H9 (cell line): ENCODE data around the gene RUNX2. TPM values are rescaled to one million over a fixed set of nuclear protein-coding genes. Genes with fewer than 3 reads are reported as not detected.

Source experiments
- DNase-seq: peaks from one replicate; pipeline ENCODE4 v3.0.0-alpha.2; 2017
- H2AFZ ChIP-seq: one replicate; pipeline ENCODE4 v1.6.1; 2013; ENCODE audit warnings: mild to moderate bottlenecking, low read length, control low read depth, moderate library complexity
- H2AK5ac ChIP-seq: 2 replicates; pipeline ENCODE4 v1.6.1; 2013; ENCODE audit warnings: low read length, control low read depth, mixed read lengths; ENCODE audit not compliant: insufficient read length
- H2BK120ac ChIP-seq: one replicate; pipeline ENCODE4 v1.6.1; 2013; ENCODE audit warnings: low read depth, mild to moderate bottlenecking, low read length, control low read depth, inconsistent platforms; ENCODE audit not compliant: poor library complexity, severe bottlenecking
- H2BK12ac ChIP-seq: 2 replicates; pipeline ENCODE4 v1.6.1; 2013; ENCODE audit warnings: low read length, control low read depth, mixed read lengths, low read depth; ENCODE audit not compliant: insufficient read length
- H2BK15ac ChIP-seq: 2 replicates; pipeline ENCODE4 v1.6.1; 2013; ENCODE audit warnings: low read depth, low read length, control low read depth
- H2BK20ac ChIP-seq: one replicate; pipeline ENCODE4 v1.6.1; 2013; ENCODE audit warnings: low read depth, mild to moderate bottlenecking, low read length, control low read depth, inconsistent platforms; ENCODE audit not compliant: poor library complexity, severe bottlenecking
- H2BK5ac ChIP-seq: 2 replicates; pipeline ENCODE4 v1.6.1; 2013; ENCODE audit warnings: low read length, control low read depth, mixed read lengths; ENCODE audit not compliant: insufficient read length
- H3K14ac ChIP-seq: 2 replicates; pipeline ENCODE4 v1.6.1; 2013; ENCODE audit warnings: low read length, control low read depth; ENCODE audit not compliant: insufficient read depth
- H3K18ac ChIP-seq: 2 replicates; pipeline ENCODE4 v1.6.1; 2013; ENCODE audit warnings: low read depth, mild to moderate bottlenecking, mixed read lengths, low read length, control low read depth; ENCODE audit not compliant: insufficient read length
- H3K23ac ChIP-seq: 2 replicates; pipeline ENCODE4 v1.6.1; 2013; ENCODE audit warnings: low read length, control low read depth, mixed read lengths, low read depth; ENCODE audit not compliant: insufficient read length
- H3K23me2 ChIP-seq: 2 replicates; pipeline ENCODE4 v1.6.1; 2013; ENCODE audit warnings: low read depth, mild to moderate bottlenecking, mixed read lengths, low read length, control low read depth; ENCODE audit not compliant: insufficient read length, poor library complexity, severe bottlenecking
- H3K27ac ChIP-seq: 2 replicates; pipeline ENCODE4 v1.5.1; 2013; ENCODE audit warnings: low read length, control low read depth, mixed read lengths, low read depth; ENCODE audit not compliant: insufficient read length
- H3K27me3 ChIP-seq: 2 replicates; pipeline ENCODE4 v1.6.1; 2013; ENCODE audit warnings: low read length, control low read depth, inconsistent platforms; ENCODE audit not compliant: insufficient read depth
- H3K4ac ChIP-seq: 2 replicates; pipeline ENCODE4 v1.6.1; 2013; ENCODE audit warnings: low read depth, mild to moderate bottlenecking, control low read depth, inconsistent platforms, low read length, moderate library complexity
- H3K4me1 ChIP-seq: 2 replicates; pipeline ENCODE4 v1.6.1; 2013; ENCODE audit warnings: low read length, control low read depth, inconsistent platforms; ENCODE audit not compliant: insufficient read depth
- H3K4me2 ChIP-seq: 2 replicates; pipeline ENCODE4 v1.6.1; 2013; ENCODE audit warnings: low read length, control low read depth, mixed read lengths; ENCODE audit not compliant: insufficient read length, insufficient read depth
- H3K56ac ChIP-seq: 2 replicates; pipeline ENCODE4 v1.6.1; 2013; ENCODE audit warnings: low read depth, mild to moderate bottlenecking, mixed read lengths, low read length, control low read depth; ENCODE audit not compliant: insufficient read length
- H3K79me1 ChIP-seq: 2 replicates; pipeline ENCODE4 v1.6.1; 2013; ENCODE audit warnings: low read depth, mild to moderate bottlenecking, moderate library complexity, low read length, control low read depth, inconsistent platforms; ENCODE audit not compliant: insufficient read depth, poor library complexity, severe bottlenecking
- H3K79me2 ChIP-seq: 2 replicates; pipeline ENCODE4 v1.6.1; 2013; ENCODE audit warnings: low read length, control low read depth, inconsistent platforms; ENCODE audit not compliant: insufficient read depth
- H3K9ac ChIP-seq: 2 replicates; pipeline ENCODE4 v1.6.1; 2013; ENCODE audit warnings: low read length, control low read depth, mixed read lengths; ENCODE audit not compliant: insufficient read length; ENCODE audit errors: extremely low read depth
- H3K9me3 ChIP-seq: one replicate; pipeline ENCODE4 v1.6.1; 2013; ENCODE audit warnings: low read depth, low read length, inconsistent platforms; ENCODE audit not compliant: control insufficient read depth
- H3T11ph ChIP-seq: one replicate; pipeline ENCODE4 v1.6.1; 2013; ENCODE audit warnings: mild to moderate bottlenecking, low read length, control low read depth, inconsistent platforms
- H4K20me1 ChIP-seq: one replicate; pipeline ENCODE4 v1.6.1; 2013; ENCODE audit not compliant: control insufficient read depth, insufficient read length, insufficient read depth
- H4K5ac ChIP-seq: 2 replicates; pipeline ENCODE4 v1.6.1; 2013; ENCODE audit warnings: low read depth, mild to moderate bottlenecking, mixed read lengths, low read length, control low read depth; ENCODE audit not compliant: insufficient read length
- H4K8ac ChIP-seq: replicated peaks from 2 replicates; pipeline ENCODE4 v1.6.1; 2013; ENCODE audit warnings: low read length, control low read depth, mixed read lengths, low read depth; ENCODE audit not compliant: insufficient read length
- H4K91ac ChIP-seq: 2 replicates; pipeline ENCODE4 v1.6.1; 2013; ENCODE audit warnings: low read depth, mild to moderate bottlenecking, moderate library complexity, mixed read lengths, low read length, control low read depth; ENCODE audit not compliant: insufficient read length
- H3K27ac Mint-ChIP-seq, 3 experiments: 2 replicates in 2 of 3; 3 replicates in 1 of 3; pipeline ENCODE4 v1.8.0; 2020 to 2021; ENCODE audit warnings: mixed read lengths in 3 of 3, mild to moderate bottlenecking in 1 of 3, moderate library complexity in 1 of 3
- H3K27me3 Mint-ChIP-seq: 2 replicates; pipeline ENCODE4 v1.8.0; 2021; ENCODE audit warnings: low read depth, mild to moderate bottlenecking, moderate library complexity, mixed read lengths
- H3K36me3 Mint-ChIP-seq, 3 experiments: 2 replicates in 2 of 3; 3 replicates in 1 of 3; pipeline ENCODE4 v1.8.0; 2020 to 2021; ENCODE audit warnings: low read depth in 3 of 3, mixed read lengths in 3 of 3; ENCODE audit not compliant: insufficient read depth in 1 of 3
- H3K4me1 Mint-ChIP-seq, 2 experiments: 2 replicates each; pipeline ENCODE4 v1.8.0; 2020; ENCODE audit warnings: mixed read lengths in 2 of 2
- H3K4me3 Mint-ChIP-seq, 2 experiments: 2 replicates in 1 of 2; 3 replicates in 1 of 2; pipeline ENCODE4 v1.8.0; 2020 to 2021; ENCODE audit warnings: mild to moderate bottlenecking in 2 of 2, mixed read lengths in 2 of 2, moderate library complexity in 1 of 2
- H3K9me3 Mint-ChIP-seq, 2 experiments: 2 replicates in 1 of 2; 3 replicates in 1 of 2; pipeline ENCODE4 v1.8.0; 2020; ENCODE audit warnings: mild to moderate bottlenecking in 2 of 2, mixed read lengths in 2 of 2, moderate library complexity in 1 of 2
- WGBS: extraction: QIAGEN DNeasy Blood & Tissue Kit; methylation state at CpG from one replicate; pipeline ENCODE4 v1.1.7; 2013; ENCODE audit warnings: missing lambda C conversion rate, low lambda C conversion rate, mixed read lengths; ENCODE audit not compliant: insufficient read length; ENCODE audit errors: extremely low coverage; 5-methylcytosine and 5-hydroxymethylcytosine counted together
- total RNA-seq: library from RNA; stranded (reverse); gene quantifications from 2 replicates; pipeline ENCODE4 v1.2.1, GENCODE V29; 2021
- TF ChIP-seq, protein P1 (sequence below): fragments of 200-600 bp; sonication (generic); conservative IDR thresholded peaks from 3 replicates; pipeline ENCODE4 v1.8.0; 2021; ENCODE audit warnings: antibody characterized with exemption, mild to moderate bottlenecking

RUNX2 gene
- total RNA-seq, 1 experiment from 2014 or later, result 0.15 TPM

DNA sequence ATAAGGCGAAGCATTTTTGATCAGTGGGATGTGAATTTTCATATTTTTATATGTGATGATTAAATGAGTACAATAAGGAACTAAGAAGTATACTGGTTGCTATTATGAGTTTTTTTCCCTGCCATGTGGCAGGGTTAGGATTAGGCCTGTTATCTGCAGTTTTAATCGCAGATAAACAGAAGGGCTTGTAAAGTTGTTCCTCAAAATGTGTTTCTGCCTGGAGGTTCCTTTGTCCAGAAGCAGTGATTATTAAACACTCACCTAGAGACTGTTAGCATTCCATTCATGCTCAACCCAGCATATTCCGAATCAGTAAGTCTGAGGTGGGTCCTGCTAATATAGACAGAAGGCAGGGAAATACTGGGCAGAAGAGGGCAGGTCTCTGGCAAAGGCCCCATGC is 371.5 kb downstream of the RUNX2 start:
- TF ChIP-seq, protein P1, sequence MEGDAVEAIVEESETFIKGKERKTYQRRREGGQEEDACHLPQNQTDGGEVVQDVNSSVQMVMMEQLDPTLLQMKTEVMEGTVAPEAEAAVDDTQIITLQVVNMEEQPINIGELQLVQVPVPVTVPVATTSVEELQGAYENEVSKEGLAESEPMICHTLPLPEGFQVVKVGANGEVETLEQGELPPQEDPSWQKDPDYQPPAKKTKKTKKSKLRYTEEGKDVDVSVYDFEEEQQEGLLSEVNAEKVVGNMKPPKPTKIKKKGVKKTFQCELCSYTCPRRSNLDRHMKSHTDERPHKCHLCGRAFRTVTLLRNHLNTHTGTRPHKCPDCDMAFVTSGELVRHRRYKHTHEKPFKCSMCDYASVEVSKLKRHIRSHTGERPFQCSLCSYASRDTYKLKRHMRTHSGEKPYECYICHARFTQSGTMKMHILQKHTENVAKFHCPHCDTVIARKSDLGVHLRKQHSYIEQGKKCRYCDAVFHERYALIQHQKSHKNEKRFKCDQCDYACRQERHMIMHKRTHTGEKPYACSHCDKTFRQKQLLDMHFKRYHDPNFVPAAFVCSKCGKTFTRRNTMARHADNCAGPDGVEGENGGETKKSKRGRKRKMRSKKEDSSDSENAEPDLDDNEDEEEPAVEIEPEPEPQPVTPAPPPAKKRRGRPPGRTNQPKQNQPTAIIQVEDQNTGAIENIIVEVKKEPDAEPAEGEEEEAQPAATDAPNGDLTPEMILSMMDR, result no peak
- Histone ChIP-seq H3K56ac (no peak overlapping the region), H3K4me2 (no peak overlapping the region), H4K8ac (no peak overlapping the region), H3K79me1 (no peaks in the 10 kb centered on the region), H3K23me2 (peaks cover 3% of the 10 kb centered on the region), H2AK5ac (no peak overlapping the region), H3K27me3 (no peaks in the 10 kb centered on the region), H3K14ac (no peak overlapping the region), H3K79me2 (no peaks in the 10 kb centered on the region), H3K4me1 (no peaks in the 10 kb centered on the region), H4K5ac (no peak overlapping the region), H3K18ac (no peak overlapping the region), H3K27ac (no peak overlapping the region), H2BK5ac (no peak overlapping the region), H4K20me1 (no peaks in the 10 kb centered on the region), H3K9me3 (no peaks in the 10 kb centered on the region), H2BK15ac (no peak overlapping the region), H3K9ac (no peak overlapping the region), H3K4ac (no peak overlapping the region), H3T11ph (no peak overlapping the region), H2BK120ac (no peak overlapping the region), H2BK12ac (no peak overlapping the region), H4K91ac (no peak overlapping the region), H3K23ac (no peak overlapping the region), H2BK20ac (no peak overlapping the region), H2AFZ (no peak overlapping the region)
- WGBS, result no CpG with 5 or more reads among the region's 3 CpGs
- no peaks in the 10 kb centered on the region for H3K36me3 Mint-ChIP-seq
- DNase-seq, result no peak
- no peaks in the 10 kb centered on the region for H3K27me3 Mint-ChIP-seq
- no peaks in the 10 kb centered on the region for H3K9me3 Mint-ChIP-seq
- no peak overlapping the region for H3K27ac Mint-ChIP-seq
- H3K4me3 Mint-ChIP-seq, result no peak overlapping the region
- H3K4me1 Mint-ChIP-seq, result peaks cover 2% of the 10 kb centered on the region in 2 experiments; a peak in 2 of 4 replicates
